Measurements from ENCODE around the gene ALPK1. TPM values are rescaled to one million over a fixed set of nuclear protein-coding genes. Genes with fewer than 3 reads are reported as not detected.

Gene ALPK1
- total and polyA plus RNA-seq, 2 of the 8 experiments (the other 6 are each of a cell fraction or from before 2014, with no cell fraction given), result 0.08 to 0.43 TPM

DNA sequence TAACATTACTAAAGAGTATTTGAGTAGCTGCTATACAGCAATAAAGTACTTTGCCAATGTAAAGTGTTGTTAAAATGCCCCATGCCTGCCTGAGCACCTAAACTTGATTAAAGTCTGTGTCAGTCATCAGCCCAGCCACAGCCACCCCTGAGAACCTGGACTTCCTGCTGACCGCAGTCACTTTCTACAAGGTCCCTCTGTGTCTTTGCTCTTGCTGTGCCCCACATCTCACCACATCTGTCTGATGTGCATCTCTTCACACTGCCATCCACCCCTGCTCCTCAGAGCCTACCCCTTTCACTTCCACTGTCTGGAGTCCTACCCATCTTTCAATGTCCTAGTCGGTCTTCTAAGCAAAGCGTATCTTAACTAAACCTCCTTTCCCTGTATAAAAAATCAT is 25.7 kb downstream of the ALPK1 start:
- Histone ChIP-seq H3K23ac (ENCODE audit: insufficient read length) (no peak overlapping the region), H3K4me3 (ENCODE audit: extremely low read depth in 1 of 4, insufficient read depth in 2 of 4, low read depth in 3 of 4, low read length in 4 of 4) (no peak overlapping the region), H2BK5ac (ENCODE audit: low read depth, low read length) (no peak overlapping the region), H4K91ac (replicated peaks; ENCODE audit: insufficient read length, low read length) (no peak overlapping the region), H4K5ac (ENCODE audit: insufficient read length, low read depth, low read length) (no peak overlapping the region), H3K4ac (replicated peaks; ENCODE audit: insufficient read length, low read depth, low read length) (no peak overlapping the region), H2AFZ (ENCODE audit: low read length) (no peak overlapping the region), H3K27ac (ENCODE audit: low read depth, low read length) (no peak overlapping the region), H3K56ac (replicated peaks; ENCODE audit: insufficient read length, low read depth, low read length) (no peak overlapping the region), H4K20me1 (replicated peaks in 1 of 2; ENCODE audit: control insufficient read depth in 1 of 2, insufficient read depth in 2 of 2, low read length in 2 of 2) (no peaks in the 10 kb centered on the region), H3K18ac (ENCODE audit: extremely low read depth, low read length) (no peak overlapping the region), H2AK5ac (ENCODE audit: low read depth, low read length) (peak overlapping the region; percentile 67; the same call in 1 of the 2 replicates), H3K36me3 (ENCODE audit: control insufficient read depth in 2 of 4, insufficient read depth in 4 of 4, low read length in 3 of 4) (no peaks in the 10 kb centered on the region), H3K9me3 (ENCODE audit: insufficient read depth in 2 of 2, low read depth in 1 of 2, low read length in 1 of 2) (no peaks in the 10 kb centered on the region), H2BK15ac (ENCODE audit: low read length) (no peak overlapping the region), H3K14ac (ENCODE audit: insufficient read length) (no peak overlapping the region), H3K4me2 (ENCODE audit: insufficient read depth in 1 of 2, low read depth in 2 of 2, low read length in 2 of 2) (no peak overlapping the region), H3K79me1 (ENCODE audit: low read depth, low read length) (no peaks in the 10 kb centered on the region), H2BK12ac (ENCODE audit: low read depth, low read length) (no peak overlapping the region), H2BK120ac (replicated peaks; ENCODE audit: low read depth, low read length) (no peak overlapping the region), H3K27me3 (replicated peaks in 1 of 4; ENCODE audit: control insufficient read depth in 3 of 4, extremely low read depth in 1 of 4, insufficient read depth in 3 of 4, low read length in 3 of 4) (no peaks in the 10 kb centered on the region; a peak in 1 of 7 replicates), H2BK20ac (ENCODE audit: low read length) (no peak overlapping the region), H3K4me1 (replicated peaks in 1 of 4; ENCODE audit: control insufficient read depth in 3 of 4, insufficient read depth in 4 of 4, low read length in 3 of 4) (no peaks in the 10 kb centered on the region), H3K9ac (replicated peaks in 1 of 4; ENCODE audit: extremely low read depth in 1 of 4, low read depth in 3 of 4, low read length in 3 of 4) (no peak overlapping the region), H4K8ac (ENCODE audit: extremely low read depth, insufficient read depth, low read length) (no peak overlapping the region), H3K23me2 (ENCODE audit: low read depth, low read length) (no peaks in the 10 kb centered on the region), H3K79me2 (ENCODE audit: control insufficient read depth in 1 of 2, insufficient read depth in 2 of 2, low read length in 2 of 2) (no peaks in the 10 kb centered on the region)
- DNase-seq (ENCODE audit: low read depth in 1 of 2, low spot score in 2 of 2) (no peak), FAIRE-seq (no peak)
- ChIA-PET CTCF (ENCODE audit: partially characterized antibody) (interaction anchor here (0.8 to 3.8 kb wide), 13 partner anchors 8 to 278 kb away, joined by 3 to 19 read pairs (median 5); no protein-coding TSS in a partner anchor), POLR2A (ENCODE audit: partially characterized antibody) (no interaction called here)
- TF ChIP-seq KDM5A (IDR thresholded peaks at IDR 0.05; ENCODE audit: low read length), result no peak
- no peak for TF ChIP-seq BCL11A (IDR thresholded peaks at IDR 0.05; ENCODE audit: low read depth in 2 of 2, low read length in 2 of 2)
- no peak for TF ChIP-seq KDM4A (IDR thresholded peaks at IDR 0.05; ENCODE audit: low read depth, low read length, severe bottlenecking)
- TF ChIP-seq CTCF (IDR thresholded peaks at IDR 0.05; ENCODE audit: control extremely low read depth in 1 of 3, insufficient read depth in 1 of 3, low read depth in 1 of 3, low read length in 3 of 3), result no peak
- TF ChIP-seq NANOG (IDR thresholded peaks at IDR 0.05; ENCODE audit: insufficient read depth, low read depth, low read length, poor library complexity, severe bottlenecking), result no peak
- no peak for TF ChIP-seq CEBPB (IDR thresholded peaks at IDR 0.05; ENCODE audit: low read depth, low read length)
- 86% methylated on average over 3 of the region's 3 CpGs; no CpG with 5 or more reads in 1 of the 2 experiments for WGBS, 2 experiments (ENCODE audit: extremely low coverage in 1 of 2, insufficient coverage in 1 of 2, insufficient read length in 1 of 2, insufficient replicate concordance in 2 of 2, low coverage in 1 of 2, low lambda C conversion rate in 2 of 2, missing lambda C conversion rate in 1 of 2)
